ENCODE data around the gene ZMIZ1. TPM values are rescaled to one million over a fixed set of nuclear protein-coding genes. Genes with fewer than 3 reads are reported as not detected.

The ZMIZ1 gene
- total RNA-seq, 1 donor = 23.3 TPM

GRCh38 chr10:79101560-79102497 is 33.1 kb downstream of the ZMIZ1 start:
- no peak overlapping the region for H3K4me3 ChIP-seq (ENCODE audit: low read depth, low read length)
- no peak for TF ChIP-seq CTCF (IDR thresholded peaks at IDR 0.05; ENCODE audit: insufficient read depth, low read depth, low read length)
- peak; percentile 78 for DNase-seq (ENCODE audit: low read depth)

- DNase-seq (ENCODE audit: low read depth) = no peak
- TF ChIP-seq CTCF (IDR thresholded peaks at IDR 0.05; ENCODE audit: insufficient read depth, low read depth, low read length) = peak; percentile 17
Measured at GRCh38 chr10:79102498-79102874, 33.7 kb downstream of the ZMIZ1 start.

DNA sequence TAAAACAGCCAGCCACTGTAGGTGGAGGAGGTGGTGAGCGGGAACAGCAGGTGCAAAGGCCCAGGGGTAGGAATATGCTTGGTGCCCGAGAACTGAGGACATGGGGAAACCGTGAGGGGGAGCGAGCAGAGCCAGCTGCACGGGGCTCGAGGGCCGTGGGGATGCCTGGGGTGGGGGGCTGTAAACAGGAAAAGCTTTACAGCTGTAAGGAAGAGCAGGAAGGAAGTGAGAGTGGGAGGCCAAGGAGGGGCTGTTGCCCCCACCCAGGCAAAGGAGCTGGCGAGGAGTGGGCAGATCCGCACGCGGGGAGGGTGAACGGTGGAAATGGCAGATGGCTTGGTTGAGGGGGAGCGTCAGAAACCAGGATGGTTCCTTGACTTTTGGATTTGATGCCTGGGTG is 34.4 kb downstream of the ZMIZ1 start:
- DNase-seq (ENCODE audit: low read depth) = no peak
- no peak overlapping the region for H3K4me3 ChIP-seq (ENCODE audit: low read depth, low read length)
- TF ChIP-seq CTCF (IDR thresholded peaks at IDR 0.05; ENCODE audit: insufficient read depth, low read depth, low read length) = no peak

More at GRCh38 chr10:79102498-79102874, 33.7 kb downstream of the ZMIZ1 start:
- H3K4me3 ChIP-seq (ENCODE audit: low read depth, low read length) = no peak overlapping the region

GRCh38 chr10:79103585-79103984 is 34.8 kb downstream of the ZMIZ1 start:
- no peak overlapping the region for H3K4me3 ChIP-seq (ENCODE audit: low read depth, low read length)
- DNase-seq (ENCODE audit: low read depth) = no peak
- TF ChIP-seq CTCF (IDR thresholded peaks at IDR 0.05; ENCODE audit: insufficient read depth, low read depth, low read length) = no peak

DNA sequence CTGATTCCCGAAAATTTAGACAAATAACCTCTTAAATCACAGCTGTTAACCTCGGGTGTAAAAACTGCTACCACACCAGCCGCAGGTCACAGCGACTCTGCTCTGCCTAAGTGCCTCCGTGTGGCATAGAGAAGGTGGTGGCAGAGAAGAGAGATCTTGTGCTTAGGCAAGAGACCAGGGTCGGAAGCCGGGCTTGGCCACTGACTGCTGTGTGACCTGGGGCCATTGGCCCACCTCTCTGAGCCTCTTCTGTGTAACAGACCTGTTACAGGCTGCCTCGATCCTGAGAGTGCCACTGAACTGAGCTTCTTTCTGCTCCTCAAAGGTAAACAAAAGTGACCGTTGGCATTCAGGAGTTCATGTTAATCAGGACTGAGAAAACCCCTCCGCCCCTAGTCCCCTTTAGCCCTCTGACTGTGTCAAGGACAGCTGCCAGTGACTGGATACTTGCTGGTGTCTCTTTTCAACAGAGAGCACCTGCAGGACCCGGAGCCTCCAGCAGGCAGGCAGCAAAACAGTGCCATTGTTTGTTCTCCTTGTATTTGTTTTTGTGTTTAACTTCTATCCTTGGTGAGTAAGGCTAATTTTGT is 36.5 kb downstream of the ZMIZ1 start:
- DNase-seq (ENCODE audit: low read depth) = no peak
- TF ChIP-seq CTCF (IDR thresholded peaks at IDR 0.05; ENCODE audit: insufficient read depth, low read depth, low read length) = peak; percentile 11
- H3K4me3 ChIP-seq (ENCODE audit: low read depth, low read length) = no peak overlapping the region

DNA sequence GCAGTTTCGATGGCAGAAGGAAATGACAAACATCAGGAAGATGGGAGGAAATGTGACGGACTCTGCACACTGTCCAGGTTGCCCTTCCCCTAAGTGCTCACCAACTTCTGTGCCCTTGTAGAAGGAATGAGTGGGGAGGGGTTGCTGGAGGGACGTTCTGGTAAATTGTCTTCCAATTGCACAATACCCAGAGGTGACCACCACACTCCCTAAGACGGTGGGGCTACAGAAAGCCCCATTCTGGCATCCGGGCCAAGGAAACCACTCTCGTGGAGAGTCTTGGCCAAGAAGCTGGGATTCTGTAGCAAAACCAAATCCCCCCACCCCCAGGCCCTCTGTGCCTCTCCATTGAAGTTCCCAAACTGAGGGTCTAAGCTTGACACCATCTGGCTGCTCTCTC is 37.1 kb downstream of the ZMIZ1 start:
- TF ChIP-seq CTCF (IDR thresholded peaks at IDR 0.05; ENCODE audit: insufficient read depth, low read depth, low read length) = no peak
- DNase-seq (ENCODE audit: low read depth) = no peak
- no peak overlapping the region for H3K4me3 ChIP-seq (ENCODE audit: low read depth, low read length)
